T47D (cell line): ENCODE results near the gene RBM10.

Experiments used
- DNase-seq, 2 experiments: peaks; one replicate each; pipeline versions ENCODE4 v3.0.0 to v3.0.0-alpha.2; 2011 to 2012; ENCODE audit warnings: low read depth in 1 of 2, low spot score in 1 of 2
- JUND ChIP-seq: IDR thresholded peaks from 2 replicates; pipeline ENCODE4 v1.6.1; 2012; ENCODE audit warnings: low read depth
- in situ Hi-C: cut with HindIII; loops from 2 replicates; pipeline ENCODE4 v1.10.0; 2016; ENCODE audit warnings: low sequenced_read_pairs, low pct_unique_long_range_greater_than_20kb

Gene RBM10

DNA sequence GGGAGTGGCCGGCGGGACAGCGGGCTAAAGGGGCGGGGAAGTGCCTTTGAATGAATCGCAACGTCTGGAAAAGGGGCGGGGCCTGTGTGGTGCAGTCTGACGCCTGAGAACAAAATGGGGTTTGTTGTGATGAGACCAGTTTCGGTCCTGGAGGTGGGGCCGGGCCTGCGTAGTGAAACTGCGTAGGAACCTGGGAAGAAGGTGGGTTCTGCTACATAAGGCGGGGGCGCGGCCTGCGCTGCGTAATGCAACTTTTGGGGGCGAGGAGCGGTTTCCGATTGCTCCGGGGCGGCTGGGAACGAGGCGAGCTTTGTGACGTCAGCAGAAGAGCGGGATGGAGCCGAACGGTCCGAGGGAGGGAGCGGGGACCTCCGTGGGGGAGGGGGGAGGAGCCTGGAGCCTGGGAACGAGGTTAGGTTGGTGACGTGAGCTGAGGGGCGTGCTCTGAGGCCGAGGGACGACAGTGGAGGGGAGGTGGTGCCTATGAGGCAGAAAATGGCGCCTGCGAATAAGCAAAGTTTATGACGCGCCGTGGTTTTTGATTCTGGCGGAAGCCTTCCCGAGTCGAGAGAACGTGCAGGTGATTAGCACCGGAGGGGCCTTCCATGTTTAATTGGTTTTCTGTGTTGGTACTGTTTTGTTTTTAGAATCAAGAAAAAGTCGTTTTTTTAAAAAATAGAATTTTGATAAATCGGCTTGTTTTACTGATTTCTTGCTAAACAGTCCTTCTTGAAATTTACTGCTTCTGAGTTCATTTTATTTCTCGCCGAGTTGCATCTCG lies 88.5 kb downstream of the RBM10 start:
- in situ Hi-C loops: no loop called here
- DNase-seq: peak; percentile 82 to 98
- no peak for TF ChIP-seq JUND

DNA sequence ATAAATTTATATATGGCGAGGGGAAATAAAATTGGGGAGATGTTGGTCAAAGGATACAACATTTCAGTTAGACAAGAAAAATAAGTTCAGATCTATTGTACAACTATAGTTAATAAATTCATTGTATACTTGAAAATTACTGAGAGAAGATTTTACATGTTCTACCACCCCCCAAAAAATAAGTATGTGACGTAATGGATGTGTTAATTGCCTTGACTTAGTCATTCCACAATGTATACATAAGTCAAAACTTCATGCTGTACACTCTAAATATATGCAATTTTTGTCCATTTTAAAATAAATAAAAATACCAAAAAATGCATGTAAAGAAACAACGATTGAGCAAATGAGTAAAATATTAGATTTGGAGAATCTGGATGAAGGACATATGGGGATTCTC lies 89.6 kb downstream of the RBM10 start:
- no peak for DNase-seq
- TF ChIP-seq JUND: no peak
- in situ Hi-C loops: no loop called here

DNA sequence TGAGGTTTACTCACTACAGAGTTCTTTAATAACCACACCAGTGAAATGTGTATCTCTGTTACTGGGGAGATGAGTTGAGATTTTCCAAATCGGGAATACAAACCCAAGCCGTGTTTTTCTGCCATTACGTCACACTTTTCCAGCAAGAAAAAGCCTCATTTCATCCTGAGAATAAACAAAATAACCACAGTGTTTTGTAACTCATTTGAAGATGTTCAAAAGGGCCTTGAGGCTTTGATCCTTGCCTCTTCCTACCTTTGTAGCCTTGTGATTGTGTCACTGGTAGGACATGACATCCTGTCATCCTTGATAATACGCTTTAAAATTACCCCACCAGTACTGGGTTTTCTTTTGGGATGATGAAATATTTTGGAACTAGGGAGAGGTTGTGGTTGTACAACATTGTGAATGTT lies 90.7 kb downstream of the RBM10 start:
- in situ Hi-C loops: no loop called here
- DNase-seq: no peak
- TF ChIP-seq JUND: no peak
